ENCODE data around the gene DDX52. TPM values are rescaled to one million over a fixed set of nuclear protein-coding genes. Genes with fewer than 3 reads are reported as not detected.

DDX52 gene
- total and polyA plus RNA-seq, 2 of the 13 experiments (the other 11 are each of a cell fraction or from before 2014, with no cell fraction given): 8.9 to 36.1 TPM

DNA sequence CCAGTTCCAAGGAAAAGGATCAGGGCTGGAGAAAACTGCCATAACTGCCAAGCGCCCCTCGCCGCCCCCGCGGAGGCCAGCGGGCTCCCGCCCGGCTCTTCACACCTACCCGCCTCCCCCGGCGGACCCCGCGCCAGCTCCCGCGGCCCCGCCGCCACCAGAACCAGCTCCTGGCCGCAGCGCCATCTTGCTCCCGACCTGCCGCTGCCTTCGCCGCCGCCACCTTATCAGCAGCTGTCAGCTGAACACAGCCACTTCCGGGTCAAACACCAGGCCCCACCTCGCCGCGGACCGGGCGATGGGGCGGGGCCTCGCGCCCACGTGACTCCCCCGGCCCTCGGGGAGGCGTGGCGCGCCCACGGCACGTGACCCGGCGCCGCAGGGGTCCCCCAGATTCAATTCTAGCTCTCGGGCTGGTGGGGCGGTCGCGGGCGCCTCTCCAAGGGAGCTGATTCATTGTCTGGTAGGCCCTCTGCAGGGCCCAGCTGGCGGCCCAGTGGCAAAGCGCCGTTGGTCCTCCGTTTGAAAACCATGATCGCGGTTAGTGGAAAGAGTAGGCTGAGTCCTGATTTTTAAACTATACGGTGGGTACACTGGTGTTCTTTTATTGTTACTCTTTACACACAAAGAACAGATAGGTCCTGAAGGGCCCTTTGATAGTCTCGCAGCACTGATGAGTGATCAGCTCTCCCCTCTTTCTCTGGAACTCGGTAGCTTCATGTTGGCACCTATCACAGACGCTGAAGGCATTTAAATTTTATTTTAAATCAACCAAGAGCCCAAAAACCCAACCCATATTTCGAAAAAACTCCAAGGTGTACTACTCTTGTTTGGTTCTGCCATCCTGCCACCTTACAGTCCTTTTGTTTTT is 33.8 kb downstream of the DDX52 start, which contains the start of gene SYNRG (continued):
- TF ChIP-seq, protein P1, sequence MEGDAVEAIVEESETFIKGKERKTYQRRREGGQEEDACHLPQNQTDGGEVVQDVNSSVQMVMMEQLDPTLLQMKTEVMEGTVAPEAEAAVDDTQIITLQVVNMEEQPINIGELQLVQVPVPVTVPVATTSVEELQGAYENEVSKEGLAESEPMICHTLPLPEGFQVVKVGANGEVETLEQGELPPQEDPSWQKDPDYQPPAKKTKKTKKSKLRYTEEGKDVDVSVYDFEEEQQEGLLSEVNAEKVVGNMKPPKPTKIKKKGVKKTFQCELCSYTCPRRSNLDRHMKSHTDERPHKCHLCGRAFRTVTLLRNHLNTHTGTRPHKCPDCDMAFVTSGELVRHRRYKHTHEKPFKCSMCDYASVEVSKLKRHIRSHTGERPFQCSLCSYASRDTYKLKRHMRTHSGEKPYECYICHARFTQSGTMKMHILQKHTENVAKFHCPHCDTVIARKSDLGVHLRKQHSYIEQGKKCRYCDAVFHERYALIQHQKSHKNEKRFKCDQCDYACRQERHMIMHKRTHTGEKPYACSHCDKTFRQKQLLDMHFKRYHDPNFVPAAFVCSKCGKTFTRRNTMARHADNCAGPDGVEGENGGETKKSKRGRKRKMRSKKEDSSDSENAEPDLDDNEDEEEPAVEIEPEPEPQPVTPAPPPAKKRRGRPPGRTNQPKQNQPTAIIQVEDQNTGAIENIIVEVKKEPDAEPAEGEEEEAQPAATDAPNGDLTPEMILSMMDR (CRISPR knock-in tag; IDR thresholded peaks at IDR 0.05): peak; percentile 61
- TF ChIP-seq TBX3 (IDR thresholded peaks at IDR 0.05; ENCODE audit: borderline replicate concordance) (peak; percentile 62), ZSCAN25 (CRISPR knock-in tag; IDR thresholded peaks at IDR 0.05) (no peak), KDM2A (CRISPR knock-in tag; IDR thresholded peaks at IDR 0.05; ENCODE audit: borderline replicate concordance, low read depth) (peak; percentile 100), DMAP1 (CRISPR knock-in tag; IDR thresholded peaks at IDR 0.05) (peak; percentile 56; the same call in 1 of the 2 replicates), NR2C2 (CRISPR knock-in tag; IDR thresholded peaks at IDR 0.05; ENCODE audit: borderline replicate concordance) (peak; percentile 99), SAFB2 (CRISPR knock-in tag; IDR thresholded peaks at IDR 0.05; ENCODE audit: borderline replicate concordance, low read depth) (peak; percentile 70; the same call in 1 of the 2 replicates), RBM22 (optimal IDR thresholded peaks at IDR 0.05; ENCODE audit: low read length) (peak; percentile 82)
- TF ChIP-seq, protein P2, sequence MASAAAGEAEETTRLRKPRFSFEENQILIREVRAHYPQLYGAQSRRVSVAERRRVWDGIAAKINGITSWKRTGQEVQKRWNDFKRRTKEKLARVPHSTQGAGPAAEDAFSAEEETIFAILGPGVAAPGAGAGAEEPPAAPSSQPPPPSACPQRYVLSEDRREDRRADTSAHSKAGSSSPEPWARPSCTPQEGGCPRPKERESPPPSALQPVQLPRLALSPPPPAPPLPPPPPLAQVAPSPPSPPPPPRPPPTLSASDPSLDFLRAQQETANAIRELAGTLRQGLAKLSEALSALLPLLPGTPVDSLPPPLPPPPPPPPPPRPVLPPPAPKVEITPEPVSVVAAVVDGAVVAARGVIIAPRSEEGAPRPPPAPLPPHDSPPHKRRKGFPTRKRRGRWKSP (CRISPR knock-in tag; IDR thresholded peaks at IDR 0.05): peak; percentile 41; the same call in 1 of the 2 replicates
- TF ChIP-seq, protein P3, sequence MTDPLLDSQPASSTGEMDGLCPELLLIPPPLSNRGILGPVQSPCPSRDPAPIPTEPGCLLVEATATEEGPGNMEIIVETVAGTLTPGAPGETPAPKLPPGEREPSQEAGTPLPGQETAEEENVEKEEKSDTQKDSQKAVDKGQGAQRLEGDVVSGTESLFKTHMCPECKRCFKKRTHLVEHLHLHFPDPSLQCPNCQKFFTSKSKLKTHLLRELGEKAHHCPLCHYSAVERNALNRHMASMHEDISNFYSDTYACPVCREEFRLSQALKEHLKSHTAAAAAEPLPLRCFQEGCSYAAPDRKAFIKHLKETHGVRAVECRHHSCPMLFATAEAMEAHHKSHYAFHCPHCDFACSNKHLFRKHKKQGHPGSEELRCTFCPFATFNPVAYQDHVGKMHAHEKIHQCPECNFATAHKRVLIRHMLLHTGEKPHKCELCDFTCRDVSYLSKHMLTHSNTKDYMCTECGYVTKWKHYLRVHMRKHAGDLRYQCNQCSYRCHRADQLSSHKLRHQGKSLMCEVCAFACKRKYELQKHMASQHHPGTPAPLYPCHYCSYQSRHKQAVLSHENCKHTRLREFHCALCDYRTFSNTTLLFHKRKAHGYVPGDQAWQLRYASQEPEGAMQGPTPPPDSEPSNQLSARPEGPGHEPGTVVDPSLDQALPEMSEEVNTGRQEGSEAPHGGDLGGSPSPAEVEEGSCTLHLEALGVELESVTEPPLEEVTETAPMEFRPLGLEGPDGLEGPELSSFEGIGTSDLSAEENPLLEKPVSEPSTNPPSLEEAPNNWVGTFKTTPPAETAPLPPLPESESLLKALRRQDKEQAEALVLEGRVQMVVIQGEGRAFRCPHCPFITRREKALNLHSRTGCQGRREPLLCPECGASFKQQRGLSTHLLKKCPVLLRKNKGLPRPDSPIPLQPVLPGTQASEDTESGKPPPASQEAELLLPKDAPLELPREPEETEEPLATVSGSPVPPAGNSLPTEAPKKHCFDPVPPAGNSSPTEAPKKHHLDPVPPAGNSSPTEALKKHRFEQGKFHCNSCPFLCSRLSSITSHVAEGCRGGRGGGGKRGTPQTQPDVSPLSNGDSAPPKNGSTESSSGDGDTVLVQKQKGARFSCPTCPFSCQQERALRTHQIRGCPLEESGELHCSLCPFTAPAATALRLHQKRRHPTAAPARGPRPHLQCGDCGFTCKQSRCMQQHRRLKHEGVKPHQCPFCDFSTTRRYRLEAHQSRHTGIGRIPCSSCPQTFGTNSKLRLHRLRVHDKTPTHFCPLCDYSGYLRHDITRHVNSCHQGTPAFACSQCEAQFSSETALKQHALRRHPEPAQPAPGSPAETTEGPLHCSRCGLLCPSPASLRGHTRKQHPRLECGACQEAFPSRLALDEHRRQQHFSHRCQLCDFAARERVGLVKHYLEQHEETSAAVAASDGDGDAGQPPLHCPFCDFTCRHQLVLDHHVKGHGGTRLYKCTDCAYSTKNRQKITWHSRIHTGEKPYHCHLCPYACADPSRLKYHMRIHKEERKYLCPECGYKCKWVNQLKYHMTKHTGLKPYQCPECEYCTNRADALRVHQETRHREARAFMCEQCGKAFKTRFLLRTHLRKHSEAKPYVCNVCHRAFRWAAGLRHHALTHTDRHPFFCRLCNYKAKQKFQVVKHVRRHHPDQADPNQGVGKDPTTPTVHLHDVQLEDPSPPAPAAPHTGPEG (CRISPR knock-in tag; IDR thresholded peaks at IDR 0.05): 0 out of 2 replicates have a peak, but pooled peaks have one; percentile 17
- TF ChIP-seq, protein P4, sequence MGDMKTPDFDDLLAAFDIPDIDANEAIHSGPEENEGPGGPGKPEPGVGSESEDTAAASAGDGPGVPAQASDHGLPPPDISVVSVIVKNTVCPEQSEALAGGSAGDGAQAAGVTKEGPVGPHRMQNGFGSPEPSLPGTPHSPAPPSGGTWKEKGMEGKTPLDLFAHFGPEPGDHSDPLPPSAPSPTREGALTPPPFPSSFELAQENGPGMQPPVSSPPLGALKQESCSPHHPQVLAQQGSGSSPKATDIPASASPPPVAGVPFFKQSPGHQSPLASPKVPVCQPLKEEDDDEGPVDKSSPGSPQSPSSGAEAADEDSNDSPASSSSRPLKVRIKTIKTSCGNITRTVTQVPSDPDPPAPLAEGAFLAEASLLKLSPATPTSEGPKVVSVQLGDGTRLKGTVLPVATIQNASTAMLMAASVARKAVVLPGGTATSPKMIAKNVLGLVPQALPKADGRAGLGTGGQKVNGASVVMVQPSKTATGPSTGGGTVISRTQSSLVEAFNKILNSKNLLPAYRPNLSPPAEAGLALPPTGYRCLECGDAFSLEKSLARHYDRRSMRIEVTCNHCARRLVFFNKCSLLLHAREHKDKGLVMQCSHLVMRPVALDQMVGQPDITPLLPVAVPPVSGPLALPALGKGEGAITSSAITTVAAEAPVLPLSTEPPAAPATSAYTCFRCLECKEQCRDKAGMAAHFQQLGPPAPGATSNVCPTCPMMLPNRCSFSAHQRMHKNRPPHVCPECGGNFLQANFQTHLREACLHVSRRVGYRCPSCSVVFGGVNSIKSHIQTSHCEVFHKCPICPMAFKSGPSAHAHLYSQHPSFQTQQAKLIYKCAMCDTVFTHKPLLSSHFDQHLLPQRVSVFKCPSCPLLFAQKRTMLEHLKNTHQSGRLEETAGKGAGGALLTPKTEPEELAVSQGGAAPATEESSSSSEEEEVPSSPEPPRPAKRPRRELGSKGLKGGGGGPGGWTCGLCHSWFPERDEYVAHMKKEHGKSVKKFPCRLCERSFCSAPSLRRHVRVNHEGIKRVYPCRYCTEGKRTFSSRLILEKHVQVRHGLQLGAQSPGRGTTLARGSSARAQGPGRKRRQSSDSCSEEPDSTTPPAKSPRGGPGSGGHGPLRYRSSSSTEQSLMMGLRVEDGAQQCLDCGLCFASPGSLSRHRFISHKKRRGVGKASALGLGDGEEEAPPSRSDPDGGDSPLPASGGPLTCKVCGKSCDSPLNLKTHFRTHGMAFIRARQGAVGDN (CRISPR knock-in tag; IDR thresholded peaks at IDR 0.05): peak; percentile 93
- TF ChIP-seq, protein P5, sequence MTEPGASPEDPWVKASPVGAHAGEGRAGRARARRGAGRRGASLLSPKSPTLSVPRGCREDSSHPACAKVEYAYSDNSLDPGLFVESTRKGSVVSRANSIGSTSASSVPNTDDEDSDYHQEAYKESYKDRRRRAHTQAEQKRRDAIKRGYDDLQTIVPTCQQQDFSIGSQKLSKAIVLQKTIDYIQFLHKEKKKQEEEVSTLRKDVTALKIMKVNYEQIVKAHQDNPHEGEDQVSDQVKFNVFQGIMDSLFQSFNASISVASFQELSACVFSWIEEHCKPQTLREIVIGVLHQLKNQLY (CRISPR knock-in tag; IDR thresholded peaks at IDR 0.05): peak; percentile 69; the same call in 1 of the 2 replicates

Measured in HepG2 (cell line).